CD4-positive, alpha-beta T cell treated with Interleukin-21 for 1 hour (primary cell): ENCODE results near the gene OR52E1.

ENCODE experiments used
- DNase-seq: peaks from one replicate; pipeline ENCODE4 v3.0.0-alpha.2; 2020

The OR52E1 gene

GRCh38 chr11:5118893-5119292 is 49.5 kb downstream of the OR52E1 start:
- no peak for DNase-seq
